GM21526 (cell line): ENCODE results near the gene MYBBP1A.

Source experiments
- ATAC-seq: cut with Tn5 transposase; IDR thresholded peaks from one replicate; pipeline ENCODE4 v1.9.1; 2021; ENCODE audit warnings: moderate library complexity; ENCODE audit not compliant: unreplicated experiment, low FRiP score

MYBBP1A gene

DNA sequence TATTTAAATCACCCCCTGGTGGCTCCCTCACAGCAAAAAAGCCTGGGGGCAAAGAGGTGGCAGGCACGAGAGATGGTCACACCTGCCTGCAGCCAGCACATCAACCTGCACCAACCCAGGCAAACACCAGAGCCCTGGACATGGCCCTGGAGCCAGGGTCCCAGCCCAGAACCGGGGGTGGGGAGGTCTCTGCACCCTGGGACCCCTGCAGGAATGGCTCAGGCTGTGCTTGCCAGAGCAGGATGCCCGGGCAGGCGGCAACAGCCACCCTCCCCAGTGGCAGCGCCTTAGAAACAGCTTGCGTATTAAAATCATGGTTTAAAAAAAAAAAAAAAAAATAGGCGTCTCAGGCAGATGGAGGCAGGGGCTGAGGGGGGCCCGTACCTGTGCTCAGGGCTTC lies 16.2 kb downstream of the MYBBP1A start:
- no peak for ATAC-seq

DNA sequence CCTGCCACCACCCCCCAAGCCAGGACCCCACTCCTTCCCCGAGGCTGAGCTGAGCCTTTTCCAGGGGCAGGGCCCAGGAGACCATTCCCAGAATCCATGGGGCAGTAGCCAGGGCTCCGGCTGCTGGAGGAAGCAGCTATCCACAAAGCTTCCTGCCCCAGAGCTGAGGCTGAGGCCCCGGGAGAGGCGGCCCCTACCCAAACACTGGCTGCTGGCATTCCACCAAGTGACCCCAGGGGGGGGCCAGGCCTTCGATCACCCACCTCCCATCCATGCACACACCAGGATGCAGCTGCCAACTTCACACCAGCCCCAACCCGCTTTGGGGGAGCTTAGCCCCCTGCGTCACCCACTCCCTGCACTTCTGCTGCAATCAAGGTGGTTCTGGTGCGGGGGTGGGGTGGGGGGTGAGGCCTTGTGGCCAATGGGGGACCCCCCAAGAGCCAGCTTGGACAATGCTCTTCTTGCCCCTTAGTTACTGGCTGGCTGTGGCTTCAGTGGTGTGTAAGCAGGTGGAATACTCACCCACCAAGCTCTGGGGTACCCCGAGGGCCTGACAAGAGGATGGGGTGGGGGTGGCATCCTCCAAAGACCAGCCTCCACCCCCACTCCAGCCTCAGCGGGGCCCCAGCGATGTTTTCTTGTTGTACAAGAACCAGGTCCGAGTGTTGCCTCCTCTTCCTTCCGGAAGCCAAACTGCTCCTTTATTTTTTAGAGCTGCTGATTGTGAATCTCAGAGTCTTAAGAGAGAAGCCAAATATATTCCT lies 16.8 kb downstream of the MYBBP1A start:
- ATAC-seq, result no peak

DNA sequence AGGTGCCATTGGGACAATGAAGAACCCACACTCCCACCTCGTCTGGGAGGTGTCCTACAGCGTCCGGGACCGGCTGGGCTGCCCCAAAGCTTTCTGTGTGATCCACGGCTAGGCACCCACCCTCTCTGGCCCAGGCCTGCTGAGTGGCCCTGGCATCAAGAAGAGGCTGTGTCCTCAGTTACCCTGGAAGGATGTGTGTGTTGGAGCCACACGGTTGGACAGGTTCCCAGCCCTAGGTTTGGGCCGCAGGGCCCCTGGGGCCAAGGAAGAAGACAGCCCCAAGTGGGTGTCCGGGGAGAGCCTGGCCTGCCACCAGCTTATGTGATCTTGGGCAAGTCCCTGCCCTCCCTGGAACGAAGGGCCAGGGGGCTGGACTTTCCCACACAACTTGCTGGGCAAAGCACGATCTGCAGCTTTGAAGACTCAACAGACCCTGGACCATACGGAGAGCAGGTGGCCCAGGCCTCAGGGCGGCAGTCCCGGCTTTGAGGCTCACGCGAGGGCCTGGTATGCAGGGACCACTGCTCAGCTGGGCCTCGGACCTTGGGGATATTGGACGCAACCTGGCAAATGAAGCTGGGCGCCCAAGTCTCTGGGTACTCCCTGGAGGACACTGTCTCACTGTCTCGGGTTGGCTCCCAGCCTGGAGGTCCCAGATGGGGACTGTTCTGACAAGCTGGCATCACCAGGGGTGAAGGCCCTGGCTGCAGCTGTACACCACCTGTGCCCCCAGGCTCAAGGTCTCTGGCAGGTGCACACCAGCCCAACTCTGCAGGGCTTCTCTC lies 17.5 kb downstream of the MYBBP1A start:
- ATAC-seq, result no peak

DNA sequence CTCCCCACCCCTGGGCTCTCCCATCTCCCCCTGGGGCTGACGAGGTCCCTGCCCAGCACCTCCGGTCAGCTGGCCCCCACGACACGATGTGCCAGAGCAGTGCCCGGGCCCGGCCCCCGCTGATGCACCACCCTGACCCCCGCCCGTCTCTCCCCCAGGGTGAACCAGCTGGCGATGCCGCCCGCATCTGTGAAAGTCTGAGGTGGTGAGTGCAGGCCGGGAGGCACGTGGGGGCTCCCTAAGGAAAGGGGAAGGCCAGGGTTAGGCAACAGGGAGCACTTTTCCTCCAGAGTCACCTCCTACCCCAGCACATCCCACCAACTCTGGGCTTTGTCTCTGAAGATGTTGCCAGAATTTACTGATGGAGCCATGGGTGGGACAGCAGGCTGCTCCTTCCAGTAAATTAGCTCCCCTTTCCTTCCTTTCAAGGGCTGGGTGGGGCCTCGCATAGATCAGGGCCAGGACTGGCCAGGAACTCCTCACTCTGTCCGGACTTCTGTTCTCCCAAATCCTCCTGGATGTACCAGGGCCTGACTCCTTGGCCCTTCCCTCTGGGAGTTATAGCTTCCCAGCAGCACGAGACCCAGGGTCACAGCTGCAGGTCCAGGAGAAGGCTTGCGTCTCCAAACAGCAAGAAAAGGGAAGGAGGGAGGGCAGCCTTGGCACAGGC lies 18.3 kb downstream of the MYBBP1A start:
- no peak for ATAC-seq

DNA sequence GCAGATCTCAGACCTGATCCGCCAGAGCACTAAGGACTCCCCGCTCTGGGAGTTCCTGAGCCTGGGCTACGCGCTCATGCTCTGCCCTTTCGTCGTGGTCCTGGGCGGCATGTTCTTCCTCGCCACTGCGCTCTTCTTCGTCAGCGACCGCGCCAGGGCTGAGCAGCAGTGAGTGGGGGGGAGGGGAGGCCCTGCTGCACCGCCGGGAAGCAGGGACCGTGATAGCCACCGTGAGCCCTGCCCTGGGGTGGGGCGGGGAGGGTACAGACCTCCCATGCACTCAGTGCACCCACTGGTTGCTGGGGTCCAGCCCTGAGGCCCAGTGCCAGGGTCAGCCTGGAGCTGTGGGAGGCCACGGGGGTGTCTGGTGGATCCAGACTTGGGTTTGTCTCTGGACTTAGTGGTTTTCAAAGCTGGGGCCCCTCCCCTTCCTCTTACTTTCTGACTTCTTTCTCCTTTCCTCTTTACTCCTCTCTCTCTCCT lies 18.9 kb downstream of the MYBBP1A start:
- no peak for ATAC-seq

DNA sequence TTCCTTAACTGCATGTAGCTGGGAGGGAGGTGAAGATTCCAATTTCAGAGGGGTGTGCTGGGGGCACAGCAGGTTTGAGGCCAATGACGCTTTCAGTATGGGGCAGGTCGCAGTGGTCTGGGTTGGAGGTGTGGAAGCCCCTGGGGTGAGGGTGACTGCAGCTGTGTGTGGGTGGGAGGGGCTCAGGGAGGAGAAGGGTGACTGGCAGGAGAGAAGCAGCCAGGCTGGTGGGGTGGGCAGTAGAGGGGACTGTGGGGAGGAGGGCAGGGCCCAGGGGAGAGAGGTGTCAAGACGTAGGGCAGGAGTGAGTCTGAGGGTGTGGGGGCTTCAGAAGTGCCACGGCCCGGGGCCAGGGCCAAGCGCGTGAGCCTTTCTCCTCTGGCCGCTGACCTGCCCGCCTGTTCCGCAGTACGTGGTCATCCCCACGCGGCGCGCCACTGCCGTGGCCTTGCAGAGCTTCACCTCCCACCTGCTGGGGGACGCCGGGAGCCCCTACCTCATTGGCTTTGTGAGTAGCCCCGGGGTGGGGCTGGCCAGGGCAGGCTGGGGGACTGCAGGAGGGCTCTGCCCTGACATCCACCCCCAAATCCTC lies 19.4 kb downstream of the MYBBP1A start:
- no peak for ATAC-seq

DNA sequence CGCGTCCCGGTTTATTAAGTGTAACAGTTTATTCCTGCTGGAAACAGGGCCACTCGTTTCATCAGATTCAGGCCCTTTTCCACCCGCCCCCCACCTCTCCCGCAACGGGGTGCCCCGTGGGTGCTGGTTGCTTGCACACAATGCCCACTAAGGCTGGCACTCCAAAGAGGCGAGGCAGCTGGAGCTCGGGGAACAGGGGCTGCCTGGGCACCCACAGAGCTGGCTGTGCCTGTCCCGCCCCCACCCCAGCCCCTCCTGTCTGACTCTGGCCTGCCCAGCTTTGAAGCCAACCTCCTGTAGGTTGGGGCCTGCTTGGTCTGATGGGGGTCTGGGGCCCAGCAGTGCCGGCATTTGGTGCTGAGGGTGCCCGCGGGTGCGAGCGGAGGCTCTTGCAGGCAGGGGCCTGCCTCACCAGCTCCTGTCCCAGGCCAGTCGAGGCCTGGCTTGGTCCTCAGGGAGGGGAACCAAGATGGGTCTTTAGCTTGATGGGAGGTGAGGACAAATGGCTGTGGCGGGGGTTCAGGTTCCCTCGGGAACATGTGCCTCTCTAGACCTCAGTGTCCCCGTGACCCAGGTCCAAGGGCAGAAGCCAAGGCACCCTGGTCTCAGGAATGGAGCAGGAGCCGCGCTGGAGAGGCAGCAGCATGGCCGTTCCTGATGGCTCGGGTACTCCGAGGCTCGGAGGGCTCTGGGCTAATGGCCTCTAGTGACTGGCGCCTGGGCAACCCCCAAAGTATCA lies 20.1 kb downstream of the MYBBP1A start:
- no peak for ATAC-seq

DNA sequence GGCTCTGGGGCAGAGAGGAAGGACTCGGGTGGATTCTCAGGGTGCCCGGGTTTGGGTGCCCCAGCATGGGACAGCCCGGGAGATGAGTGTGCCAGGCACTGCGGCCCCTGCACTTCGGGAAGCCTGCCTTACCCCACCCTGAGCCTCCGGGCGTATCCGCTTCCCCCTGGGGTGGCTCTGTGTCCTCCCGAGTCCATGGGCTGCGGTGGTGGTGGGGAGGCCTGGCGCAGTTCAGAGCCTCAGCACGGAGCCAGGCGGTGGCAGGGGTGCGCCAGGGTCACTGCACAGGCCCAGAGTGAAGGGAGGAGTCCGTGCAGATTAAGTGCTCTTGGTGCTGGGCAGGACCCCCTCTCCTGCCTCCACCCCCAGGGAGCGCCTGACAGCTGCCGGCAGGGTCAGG lies 20.7 kb downstream of the MYBBP1A start:
- ATAC-seq, result no peak

DNA sequence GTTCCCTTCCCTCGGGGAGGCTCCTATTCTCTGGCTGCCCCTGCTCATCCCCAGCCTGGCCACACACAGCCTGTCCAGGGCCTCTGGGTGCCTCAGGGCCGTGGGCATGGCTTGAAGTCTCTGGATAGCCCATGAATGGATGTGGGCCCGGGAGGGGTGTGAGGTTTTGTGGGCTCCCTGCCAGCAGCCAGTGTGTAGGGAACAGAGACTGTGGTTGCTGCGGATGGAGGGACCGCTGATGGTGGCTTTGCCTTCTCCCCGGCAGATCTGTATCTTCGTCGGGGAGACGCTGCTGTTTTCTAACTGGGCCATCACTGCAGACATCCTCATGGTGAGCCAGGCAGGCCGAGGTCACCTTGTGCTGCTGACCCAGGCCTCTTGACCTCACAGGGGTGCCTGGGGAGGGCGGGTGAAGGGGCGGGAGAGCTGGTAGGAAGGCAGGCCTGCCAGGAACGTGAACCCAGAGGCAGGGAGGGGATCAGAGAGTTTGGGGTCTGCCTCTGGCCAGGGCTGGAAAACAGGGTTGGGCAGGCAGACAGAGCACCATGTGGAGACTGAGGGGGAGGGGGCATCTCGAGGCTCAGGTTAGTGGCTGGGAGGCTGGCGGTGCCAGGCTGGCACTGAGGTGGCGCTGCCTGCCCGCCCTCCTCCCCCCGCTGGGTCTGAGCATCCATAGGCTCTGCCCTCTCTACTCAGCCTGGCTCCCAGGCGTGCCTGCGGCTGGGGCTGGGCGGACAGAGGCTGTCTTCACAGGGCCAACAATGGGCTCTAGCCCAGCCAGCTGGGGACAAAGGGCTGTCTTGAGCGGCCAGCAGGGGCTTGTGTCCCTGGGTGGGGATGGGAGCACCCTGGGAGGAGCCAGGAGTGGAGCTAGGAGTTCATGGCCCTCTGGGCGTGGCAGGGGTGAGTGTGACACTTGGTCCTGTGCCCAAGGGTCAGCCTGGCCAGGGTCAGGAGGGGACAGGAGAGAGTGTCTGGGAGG lies 21.4 kb downstream of the MYBBP1A start:
- ATAC-seq, result no peak

DNA sequence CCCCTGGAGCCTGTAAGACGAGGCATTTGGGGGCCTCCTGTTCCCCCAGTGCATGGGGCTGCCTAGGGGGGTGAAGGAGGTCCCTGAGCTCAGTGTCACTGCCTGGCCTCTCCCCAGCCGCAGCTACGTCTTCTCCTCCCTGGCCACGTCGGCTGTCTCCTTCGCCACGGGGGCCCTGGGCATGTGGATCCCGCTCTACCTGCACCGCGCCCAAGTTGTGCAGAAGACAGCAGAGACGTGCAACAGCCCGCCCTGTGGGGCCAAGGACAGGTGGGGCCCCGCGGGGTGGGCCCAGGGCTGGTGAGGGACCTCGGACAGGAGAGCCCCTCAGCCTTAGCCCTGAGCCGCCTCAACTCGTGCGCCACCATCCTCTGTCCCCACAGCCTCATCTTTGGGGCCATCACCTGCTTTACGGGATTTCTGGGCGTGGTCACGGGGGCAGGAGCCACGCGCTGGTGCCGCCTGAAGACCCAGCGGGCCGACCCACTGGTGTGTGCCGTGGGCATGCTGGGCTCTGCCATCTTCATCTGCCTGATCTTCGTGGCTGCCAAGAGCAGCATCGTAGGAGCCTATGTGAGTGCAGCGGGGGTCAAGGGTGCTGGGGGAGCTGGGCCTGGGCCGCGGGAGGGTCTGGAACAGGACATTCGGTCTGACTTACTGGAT lies 22.2 kb downstream of the MYBBP1A start:
- ATAC-seq, result no peak

DNA sequence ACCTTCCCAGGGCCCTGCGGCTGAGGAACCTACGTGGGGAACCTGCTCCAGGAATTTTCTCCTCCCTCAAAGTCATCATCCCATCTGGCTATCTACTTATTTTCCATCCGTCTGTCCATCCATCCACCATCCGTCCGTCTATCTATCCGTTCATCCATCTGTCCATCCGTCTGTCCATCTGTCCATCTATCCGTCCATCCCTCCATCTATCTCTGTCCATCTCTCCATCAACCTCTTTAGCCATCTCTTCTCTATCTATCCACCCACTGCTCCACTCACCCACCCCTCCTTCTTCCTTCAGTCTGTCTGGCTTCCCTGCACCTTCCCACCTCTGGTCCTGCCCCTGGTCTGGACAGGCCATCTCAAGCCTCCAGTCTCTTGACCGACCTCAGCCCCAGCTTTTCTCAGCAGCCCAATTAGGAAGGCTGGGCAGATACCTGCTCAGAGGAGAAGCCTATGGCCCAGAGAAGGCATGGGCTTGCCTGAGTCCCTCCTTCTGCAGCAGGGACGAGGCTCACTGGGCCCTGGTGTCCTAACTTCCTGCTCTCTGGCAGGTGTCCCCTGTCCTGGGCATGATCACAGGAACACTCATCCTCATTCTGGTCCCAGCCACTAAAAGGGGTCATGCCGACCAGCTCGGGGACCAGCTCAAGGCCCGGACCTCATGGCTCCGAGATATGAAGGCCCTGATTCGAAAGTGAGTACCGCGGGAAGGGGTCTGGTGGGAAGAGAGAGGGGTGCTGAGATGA lies 23.0 kb downstream of the MYBBP1A start:
- no peak for ATAC-seq

DNA sequence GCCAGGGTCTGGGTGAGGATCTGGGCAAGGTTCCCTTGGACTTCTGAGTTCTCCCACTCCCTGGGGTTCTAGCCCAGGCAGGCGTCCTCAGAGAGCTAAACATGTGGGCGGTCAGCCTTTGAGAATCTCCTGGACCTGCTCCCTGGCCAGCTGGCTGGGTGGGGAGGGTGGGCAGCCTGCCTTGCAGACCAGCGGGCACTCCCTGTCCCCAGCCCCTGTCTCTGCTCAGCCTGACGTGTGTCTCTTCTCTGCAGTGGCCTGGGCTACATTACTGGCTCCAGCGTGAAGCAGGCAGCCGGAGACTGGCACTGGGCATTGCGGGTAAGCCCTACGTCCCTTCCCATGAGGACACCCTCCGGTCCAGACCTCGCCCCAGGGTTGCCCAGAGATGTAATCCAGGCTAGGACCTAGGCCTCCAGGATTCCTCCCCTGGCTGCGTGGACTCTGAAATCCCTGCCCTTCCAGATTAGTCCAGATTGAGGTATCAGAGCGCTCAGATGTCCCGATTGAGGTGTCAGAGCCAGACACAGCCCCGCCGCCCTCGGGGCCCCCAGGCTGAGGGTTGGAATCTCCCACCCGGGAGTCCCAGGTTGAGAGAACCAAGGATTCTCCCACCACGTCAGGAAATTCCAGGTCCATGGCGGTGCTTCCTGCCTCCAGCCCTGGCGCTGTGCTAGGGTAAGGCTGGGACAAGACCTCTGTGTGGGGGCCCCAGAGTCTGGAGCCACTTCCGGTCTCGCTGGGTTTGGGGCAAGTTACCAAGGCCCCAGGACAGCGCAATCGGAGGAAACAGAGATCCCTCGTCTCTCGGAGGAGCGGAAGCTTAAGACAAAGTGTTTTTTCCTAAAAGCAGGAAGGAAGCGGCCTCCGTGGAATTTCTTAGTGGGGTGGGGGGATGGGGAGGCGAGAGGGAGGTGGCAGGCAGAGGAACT lies 24.1 kb downstream of the MYBBP1A start:
- no peak for ATAC-seq

DNA sequence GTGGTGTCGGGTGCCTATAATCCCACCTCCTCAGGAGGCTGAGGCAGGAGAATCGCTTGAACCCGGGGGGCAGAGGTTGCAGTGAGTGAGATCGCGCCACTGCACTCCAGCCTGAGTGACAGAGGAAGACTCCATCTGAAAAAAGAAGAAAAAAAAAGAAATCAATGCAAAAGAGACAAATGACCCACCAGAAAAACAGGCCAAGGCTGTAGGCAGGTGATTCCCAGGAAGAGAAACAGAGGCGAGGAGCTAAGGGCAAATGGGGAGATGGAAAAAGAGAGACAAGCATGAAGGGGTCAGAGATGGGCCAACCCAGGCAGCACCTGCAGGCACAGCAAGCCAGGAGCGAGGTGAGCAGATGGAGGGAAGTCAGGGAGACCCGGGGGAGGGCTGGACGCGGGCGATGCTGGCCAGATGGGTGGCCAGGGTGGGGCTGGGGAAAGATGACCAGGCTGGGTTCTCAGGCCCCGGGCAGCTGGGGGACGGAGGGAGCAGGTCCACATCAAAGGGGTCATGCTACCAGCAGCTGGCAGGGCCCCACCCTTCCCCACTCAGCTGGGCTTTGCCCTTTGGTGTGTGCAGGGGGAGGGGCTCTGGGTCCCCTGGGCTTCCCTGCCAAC lies 25.5 kb downstream of the MYBBP1A start:
- no peak for ATAC-seq

DNA sequence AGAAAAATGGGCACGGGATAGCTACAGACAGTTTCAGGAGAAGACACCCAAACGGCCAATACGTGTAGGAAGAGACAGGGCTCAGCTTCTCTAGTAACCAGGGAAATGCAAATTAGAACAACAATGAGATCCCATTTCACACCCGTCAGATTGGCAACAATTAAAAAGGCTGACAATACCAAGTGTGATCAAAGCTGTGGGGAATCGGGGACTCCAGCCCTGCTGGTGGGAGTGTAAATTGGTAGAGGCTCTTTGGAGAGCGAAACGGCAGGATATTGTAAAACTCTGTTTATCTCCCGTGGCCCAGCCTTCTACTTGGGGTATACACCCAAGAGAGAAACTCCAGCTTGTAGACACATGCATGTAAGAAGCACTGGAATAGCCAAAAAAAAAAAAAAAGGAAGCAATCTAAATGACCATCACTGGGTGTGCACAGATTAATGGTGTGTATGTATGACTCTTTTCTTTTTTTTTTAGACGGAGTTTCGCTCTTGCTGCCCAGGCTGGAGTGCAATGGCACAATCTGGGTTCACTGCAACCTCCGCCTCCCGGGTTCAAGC lies 27.5 kb downstream of the MYBBP1A start:
- no peak for ATAC-seq

DNA sequence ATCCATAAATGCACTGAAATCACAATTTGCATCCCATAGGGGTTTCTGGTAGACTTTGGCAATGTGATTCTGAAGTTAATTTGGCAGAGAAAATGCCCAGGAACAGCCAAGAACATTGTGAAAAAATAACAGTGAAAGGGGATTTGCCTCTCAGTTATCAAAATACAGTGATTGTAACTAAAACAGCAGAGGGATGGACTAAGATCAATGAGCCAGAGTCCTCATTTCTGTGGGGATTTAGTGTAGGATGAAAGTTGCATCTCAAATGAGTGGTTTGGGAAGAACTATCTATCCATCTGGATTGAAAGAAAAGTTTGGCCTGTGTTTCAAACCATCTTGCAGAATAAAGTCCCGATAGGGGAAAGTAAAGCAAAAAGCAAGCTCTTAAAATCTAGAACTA lies 28.1 kb downstream of the MYBBP1A start:
- ATAC-seq, result no peak
